ENCODE measurements around the gene KIAA1671.

The KIAA1671 gene

DNA sequence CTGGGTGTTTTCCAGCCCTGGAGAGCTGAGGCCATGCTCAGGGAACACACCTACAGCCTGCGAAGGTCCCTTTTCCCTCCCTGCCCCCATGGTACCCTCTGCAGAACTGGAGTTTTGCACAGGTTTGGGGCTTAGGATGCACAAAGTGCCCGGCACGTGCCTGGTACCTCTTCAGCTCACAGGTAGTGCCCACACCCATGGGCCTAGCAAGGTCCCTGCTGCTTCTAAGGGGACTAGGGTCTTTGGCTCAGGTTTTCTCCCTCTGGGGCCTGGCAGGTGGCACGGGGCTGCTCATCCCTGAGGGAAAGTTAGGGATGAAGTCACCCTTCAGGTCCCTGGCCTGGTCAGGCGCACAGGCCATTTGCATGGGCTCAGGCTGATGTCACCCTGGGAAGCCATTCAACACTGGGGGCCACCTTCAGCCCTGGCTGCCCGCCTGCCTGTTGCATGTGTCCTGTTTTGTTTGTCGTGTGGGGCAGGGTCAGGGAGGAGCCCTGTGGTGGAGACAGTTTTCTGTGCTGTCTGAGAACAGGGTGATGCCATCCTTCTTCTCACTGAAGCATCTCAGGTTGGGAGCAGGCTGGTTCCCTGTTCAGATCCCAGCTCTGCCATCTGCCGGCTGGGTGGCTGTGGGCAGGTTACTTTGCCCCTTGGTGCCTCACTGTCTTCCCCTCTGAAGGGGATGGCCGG is 178.8 kb downstream of the KIAA1671 start:
- H3K4me3 ChIP-seq (ENCODE audit: low read length), result no peak overlapping the region
- TF ChIP-seq CTCF (conservative IDR thresholded peaks at IDR 0.05; ENCODE audit: low read length), result no peak
- DNase-seq (ENCODE audit: low read depth), result no peak

DNA sequence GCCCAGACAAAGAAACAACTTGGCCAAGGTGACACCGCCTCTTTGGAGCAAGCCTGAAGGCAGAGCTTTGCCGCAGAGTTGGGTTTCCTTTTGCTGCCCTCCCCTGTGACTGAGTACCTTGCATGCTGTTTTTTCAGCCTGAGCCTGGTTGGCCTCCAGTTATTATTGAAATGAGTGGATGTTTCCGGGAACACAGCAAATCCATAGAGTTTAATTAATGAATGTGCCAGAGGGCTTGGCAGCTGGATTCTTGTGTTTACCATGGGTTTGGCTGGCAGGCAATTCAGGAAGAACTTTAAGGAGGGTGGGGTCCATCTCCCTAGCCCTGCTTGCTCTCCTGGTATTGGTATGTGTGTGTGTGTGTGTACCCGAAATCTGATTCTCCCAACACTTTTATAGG is 181.5 kb downstream of the KIAA1671 start:
- TF ChIP-seq CTCF (conservative IDR thresholded peaks at IDR 0.05; ENCODE audit: low read length), result no peak
- DNase-seq (ENCODE audit: low read depth), result no peak
- no peak overlapping the region for H3K4me3 ChIP-seq (ENCODE audit: low read length)

GRCh38 chr22:25134451-25134850 is 181.9 kb downstream of the KIAA1671 start:
- no peak overlapping the region for H3K4me3 ChIP-seq (ENCODE audit: low read length)
- no peak for TF ChIP-seq CTCF (conservative IDR thresholded peaks at IDR 0.05; ENCODE audit: low read length)
- no peak for DNase-seq (ENCODE audit: low read depth)

DNA sequence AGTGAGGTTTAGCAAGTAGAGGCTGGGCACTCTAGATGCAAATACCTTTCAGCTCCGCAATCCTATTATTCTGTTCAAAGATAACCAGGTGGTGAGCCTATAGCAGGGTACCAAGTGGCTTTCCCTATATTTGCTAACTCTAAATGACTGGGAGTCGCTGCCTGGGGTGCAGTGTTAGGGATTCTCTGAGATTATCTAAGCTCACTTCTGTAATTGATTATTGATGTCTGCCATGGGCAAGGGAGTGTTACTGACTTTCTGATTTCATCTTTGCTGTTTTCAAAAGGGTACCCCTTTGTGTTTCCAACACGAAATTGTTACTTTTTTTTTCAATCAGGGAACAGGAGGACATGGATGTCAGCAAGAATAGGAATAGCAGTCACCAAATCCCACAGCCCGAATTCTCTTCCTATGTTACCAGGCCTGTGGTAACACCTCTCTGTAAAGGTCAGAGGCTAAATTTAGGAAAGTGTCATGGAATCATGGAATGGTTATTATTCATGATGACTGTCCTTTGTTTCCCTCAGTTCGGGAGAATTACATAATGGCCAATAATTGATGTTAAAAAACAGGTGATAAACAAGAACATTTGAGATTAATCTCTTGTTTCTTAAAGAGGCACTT is 184.5 kb downstream of the KIAA1671 start:
- DNase-seq (ENCODE audit: low read depth), result no peak
- no peak overlapping the region for H3K4me3 ChIP-seq (ENCODE audit: low read length)
- TF ChIP-seq CTCF (conservative IDR thresholded peaks at IDR 0.05; ENCODE audit: low read length), result no peak

DNA sequence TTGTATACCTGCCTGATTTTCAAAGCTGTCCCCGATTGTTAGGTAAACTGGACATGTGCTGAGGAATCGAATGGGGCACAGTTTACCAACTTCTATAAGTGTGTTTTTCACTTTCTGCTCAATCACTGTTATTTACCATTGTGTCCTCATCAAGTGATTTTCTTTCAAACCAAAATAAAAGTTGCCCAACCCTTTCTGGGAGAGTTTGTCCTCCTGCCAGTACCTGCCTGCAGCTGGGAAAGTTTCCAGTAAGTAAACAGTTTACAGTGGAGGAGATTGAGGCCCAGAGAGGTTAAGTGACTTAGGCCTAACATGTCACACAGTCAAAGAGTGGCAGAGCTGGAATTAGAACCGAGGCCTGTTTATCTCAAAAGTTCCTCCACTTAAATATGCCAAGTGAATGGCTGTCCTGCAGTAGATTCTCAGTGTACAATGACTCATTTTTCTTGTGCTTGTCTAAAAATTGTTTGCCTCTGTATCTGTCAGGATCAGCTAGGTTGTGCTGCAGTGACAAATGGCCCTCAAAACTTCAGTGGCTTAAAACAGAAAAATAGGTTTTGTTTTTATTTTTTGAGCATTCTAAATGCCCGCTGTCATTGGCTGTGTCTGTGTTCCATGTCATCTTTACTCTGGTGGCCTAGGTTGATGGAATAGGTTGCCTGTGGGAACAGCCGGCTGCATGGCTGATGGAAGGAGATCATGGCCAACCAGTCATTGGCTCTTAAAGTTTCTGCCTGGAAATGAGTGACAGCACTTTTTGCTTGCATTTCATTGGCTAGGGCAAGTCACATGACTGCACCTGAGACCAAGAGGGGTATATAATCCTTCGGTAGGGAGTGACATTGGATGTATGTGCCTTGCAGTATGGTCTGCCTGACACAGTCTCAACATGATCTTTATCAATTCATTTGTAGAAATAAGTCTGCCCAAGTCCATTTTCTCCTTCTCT is 185.3 kb downstream of the KIAA1671 start:
- no peak for DNase-seq (ENCODE audit: low read depth)
- H3K4me3 ChIP-seq (ENCODE audit: low read length), result no peak overlapping the region
- no peak for TF ChIP-seq CTCF (conservative IDR thresholded peaks at IDR 0.05; ENCODE audit: low read length)

GRCh38 chr22:25139062-25139461 is 186.5 kb downstream of the KIAA1671 start:
- TF ChIP-seq CTCF (conservative IDR thresholded peaks at IDR 0.05; ENCODE audit: low read length), result no peak
- H3K4me3 ChIP-seq (ENCODE audit: low read length), result no peak overlapping the region
- no peak for DNase-seq (ENCODE audit: low read depth)
